ENCODE measurements around the gene GDI1.

Gene GDI1

DNA sequence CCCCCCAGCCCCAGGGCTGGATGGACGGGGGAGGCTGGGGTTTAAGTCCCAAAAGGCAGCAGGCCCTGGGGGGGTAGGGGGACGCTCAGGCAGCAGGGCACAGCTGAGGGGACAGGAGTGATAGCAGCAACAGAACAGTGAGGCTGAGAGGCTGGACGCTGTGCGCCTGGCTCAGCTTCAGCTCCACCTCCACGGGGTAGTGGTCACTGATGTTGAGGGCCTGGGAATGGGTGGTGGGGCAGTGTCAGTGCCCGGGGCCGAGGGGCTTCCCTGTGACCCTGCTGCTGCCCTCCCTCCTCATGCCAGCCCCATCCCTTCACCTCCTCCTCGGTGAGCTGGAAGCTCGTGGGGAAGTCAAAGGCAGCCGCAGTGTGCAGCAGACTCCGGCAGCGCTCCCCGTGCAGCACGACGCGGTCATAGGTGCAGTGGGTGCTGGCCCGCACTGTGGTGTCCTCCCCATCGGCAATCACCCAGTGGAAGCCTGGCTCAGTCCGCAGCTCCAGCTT lies 34.3 kb upstream of the GDI1 start:
- TF ChIP-seq PPARA (CRISPR knock-in tag; IDR thresholded peaks at IDR 0.05; ENCODE audit: borderline replicate concordance) (no peak), TCF4 (CRISPR knock-in tag; IDR thresholded peaks at IDR 0.05; ENCODE audit: borderline replicate concordance) (no peak), ESRRG (CRISPR knock-in tag; IDR thresholded peaks at IDR 0.05) (no peak), OSR1 (CRISPR knock-in tag; IDR thresholded peaks at IDR 0.05) (no peak), ISL1 (CRISPR knock-in tag; IDR thresholded peaks at IDR 0.05) (no peak), SNAI2 (CRISPR knock-in tag; IDR thresholded peaks at IDR 0.05) (no peak), ZFP30 (CRISPR knock-in tag; IDR thresholded peaks at IDR 0.05) (no peak), ZNF70 (CRISPR knock-in tag; IDR thresholded peaks at IDR 0.05) (no peak), ZNF565 (CRISPR knock-in tag; conservative IDR thresholded peaks at IDR 0.05; ENCODE audit: low read depth) (no peak), GLIS3 (CRISPR knock-in tag; IDR thresholded peaks at IDR 0.05) (no peak), ZFP3 (CRISPR knock-in tag; IDR thresholded peaks at IDR 0.05) (no peak)
- TF ChIP-seq, protein P1, sequence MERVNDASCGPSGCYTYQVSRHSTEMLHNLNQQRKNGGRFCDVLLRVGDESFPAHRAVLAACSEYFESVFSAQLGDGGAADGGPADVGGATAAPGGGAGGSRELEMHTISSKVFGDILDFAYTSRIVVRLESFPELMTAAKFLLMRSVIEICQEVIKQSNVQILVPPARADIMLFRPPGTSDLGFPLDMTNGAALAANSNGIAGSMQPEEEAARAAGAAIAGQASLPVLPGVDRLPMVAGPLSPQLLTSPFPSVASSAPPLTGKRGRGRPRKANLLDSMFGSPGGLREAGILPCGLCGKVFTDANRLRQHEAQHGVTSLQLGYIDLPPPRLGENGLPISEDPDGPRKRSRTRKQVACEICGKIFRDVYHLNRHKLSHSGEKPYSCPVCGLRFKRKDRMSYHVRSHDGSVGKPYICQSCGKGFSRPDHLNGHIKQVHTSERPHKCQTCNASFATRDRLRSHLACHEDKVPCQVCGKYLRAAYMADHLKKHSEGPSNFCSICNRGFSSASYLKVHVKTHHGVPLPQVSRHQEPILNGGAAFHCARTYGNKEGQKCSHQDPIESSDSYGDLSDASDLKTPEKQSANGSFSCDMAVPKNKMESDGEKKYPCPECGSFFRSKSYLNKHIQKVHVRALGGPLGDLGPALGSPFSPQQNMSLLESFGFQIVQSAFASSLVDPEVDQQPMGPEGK (CRISPR knock-in tag; IDR thresholded peaks at IDR 0.05; ENCODE audit: borderline replicate concordance), result no peak
- TF ChIP-seq, protein P2, sequence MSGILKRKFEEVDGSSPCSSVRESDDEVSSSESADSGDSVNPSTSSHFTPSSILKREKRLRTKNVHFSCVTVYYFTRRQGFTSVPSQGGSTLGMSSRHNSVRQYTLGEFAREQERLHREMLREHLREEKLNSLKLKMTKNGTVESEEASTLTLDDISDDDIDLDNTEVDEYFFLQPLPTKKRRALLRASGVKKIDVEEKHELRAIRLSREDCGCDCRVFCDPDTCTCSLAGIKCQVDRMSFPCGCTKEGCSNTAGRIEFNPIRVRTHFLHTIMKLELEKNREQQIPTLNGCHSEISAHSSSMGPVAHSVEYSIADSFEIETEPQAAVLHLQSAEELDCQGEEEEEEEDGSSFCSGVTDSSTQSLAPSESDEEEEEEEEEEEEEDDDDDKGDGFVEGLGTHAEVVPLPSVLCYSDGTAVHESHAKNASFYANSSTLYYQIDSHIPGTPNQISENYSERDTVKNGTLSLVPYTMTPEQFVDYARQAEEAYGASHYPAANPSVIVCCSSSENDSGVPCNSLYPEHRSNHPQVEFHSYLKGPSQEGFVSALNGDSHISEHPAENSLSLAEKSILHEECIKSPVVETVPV (CRISPR knock-in tag; IDR thresholded peaks at IDR 0.05), result no peak
- TF ChIP-seq, protein P3, sequence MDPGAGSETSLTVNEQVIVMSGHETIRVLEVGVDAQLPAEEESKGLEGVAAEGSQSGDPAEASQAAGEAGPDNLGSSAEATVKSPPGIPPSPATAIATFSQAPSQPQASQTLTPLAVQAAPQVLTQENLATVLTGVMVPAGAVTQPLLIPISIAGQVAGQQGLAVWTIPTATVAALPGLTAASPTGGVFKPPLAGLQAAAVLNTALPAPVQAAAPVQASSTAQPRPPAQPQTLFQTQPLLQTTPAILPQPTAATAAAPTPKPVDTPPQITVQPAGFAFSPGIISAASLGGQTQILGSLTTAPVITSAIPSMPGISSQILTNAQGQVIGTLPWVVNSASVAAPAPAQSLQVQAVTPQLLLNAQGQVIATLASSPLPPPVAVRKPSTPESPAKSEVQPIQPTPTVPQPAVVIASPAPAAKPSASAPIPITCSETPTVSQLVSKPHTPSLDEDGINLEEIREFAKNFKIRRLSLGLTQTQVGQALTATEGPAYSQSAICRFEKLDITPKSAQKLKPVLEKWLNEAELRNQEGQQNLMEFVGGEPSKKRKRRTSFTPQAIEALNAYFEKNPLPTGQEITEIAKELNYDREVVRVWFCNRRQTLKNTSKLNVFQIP (CRISPR knock-in tag; IDR thresholded peaks at IDR 0.05; ENCODE audit: borderline replicate concordance, low read depth), result no peak
- TF ChIP-seq, protein P4, sequence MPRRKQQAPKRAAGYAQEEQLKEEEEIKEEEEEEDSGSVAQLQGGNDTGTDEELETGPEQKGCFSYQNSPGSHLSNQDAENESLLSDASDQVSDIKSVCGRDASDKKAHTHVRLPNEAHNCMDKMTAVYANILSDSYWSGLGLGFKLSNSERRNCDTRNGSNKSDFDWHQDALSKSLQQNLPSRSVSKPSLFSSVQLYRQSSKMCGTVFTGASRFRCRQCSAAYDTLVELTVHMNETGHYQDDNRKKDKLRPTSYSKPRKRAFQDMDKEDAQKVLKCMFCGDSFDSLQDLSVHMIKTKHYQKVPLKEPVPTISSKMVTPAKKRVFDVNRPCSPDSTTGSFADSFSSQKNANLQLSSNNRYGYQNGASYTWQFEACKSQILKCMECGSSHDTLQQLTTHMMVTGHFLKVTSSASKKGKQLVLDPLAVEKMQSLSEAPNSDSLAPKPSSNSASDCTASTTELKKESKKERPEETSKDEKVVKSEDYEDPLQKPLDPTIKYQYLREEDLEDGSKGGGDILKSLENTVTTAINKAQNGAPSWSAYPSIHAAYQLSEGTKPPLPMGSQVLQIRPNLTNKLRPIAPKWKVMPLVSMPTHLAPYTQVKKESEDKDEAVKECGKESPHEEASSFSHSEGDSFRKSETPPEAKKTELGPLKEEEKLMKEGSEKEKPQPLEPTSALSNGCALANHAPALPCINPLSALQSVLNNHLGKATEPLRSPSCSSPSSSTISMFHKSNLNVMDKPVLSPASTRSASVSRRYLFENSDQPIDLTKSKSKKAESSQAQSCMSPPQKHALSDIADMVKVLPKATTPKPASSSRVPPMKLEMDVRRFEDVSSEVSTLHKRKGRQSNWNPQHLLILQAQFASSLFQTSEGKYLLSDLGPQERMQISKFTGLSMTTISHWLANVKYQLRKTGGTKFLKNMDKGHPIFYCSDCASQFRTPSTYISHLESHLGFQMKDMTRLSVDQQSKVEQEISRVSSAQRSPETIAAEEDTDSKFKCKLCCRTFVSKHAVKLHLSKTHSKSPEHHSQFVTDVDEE (CRISPR knock-in tag; IDR thresholded peaks at IDR 0.05), result no peak
- peak; percentile 29 for ATAC-seq

DNA sequence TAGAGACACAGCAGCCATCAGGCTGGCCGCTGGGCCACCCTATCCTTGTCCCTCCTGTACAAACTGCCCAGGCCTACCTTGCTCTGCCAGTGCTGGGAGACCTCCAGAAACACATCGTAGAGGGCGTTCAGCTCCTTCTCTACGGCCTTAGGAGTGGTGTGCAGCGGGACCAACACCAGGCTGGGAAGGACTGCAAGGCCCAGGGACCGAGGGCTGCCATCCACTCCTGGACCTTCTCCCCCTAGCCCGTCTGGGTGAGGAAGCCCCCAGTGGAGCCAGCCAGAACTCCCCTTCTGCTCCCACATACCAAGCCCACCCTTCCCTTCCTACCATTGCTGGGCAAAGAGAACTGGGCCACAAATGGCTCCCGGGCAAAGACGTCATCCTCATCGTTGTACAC lies 33.8 kb upstream of the GDI1 start:
- TF ChIP-seq, protein P1 (CRISPR knock-in tag; IDR thresholded peaks at IDR 0.05; ENCODE audit: borderline replicate concordance), result no peak
- TF ChIP-seq ARNTL (CRISPR knock-in tag; IDR thresholded peaks at IDR 0.05; ENCODE audit: borderline replicate concordance, low read depth) (no peak), TOX (CRISPR knock-in tag; IDR thresholded peaks at IDR 0.05; ENCODE audit: borderline replicate concordance) (no peak), ZFP3 (CRISPR knock-in tag; IDR thresholded peaks at IDR 0.05) (no peak), BACH2 (CRISPR knock-in tag; IDR thresholded peaks at IDR 0.05; ENCODE audit: borderline replicate concordance) (no peak), GLIS3 (CRISPR knock-in tag; IDR thresholded peaks at IDR 0.05) (no peak), CSDC2 (CRISPR knock-in tag; IDR thresholded peaks at IDR 0.05) (no peak), ISL1 (CRISPR knock-in tag; IDR thresholded peaks at IDR 0.05) (no peak), ZNF565 (CRISPR knock-in tag; conservative IDR thresholded peaks at IDR 0.05; ENCODE audit: low read depth) (no peak), PPARA (CRISPR knock-in tag; IDR thresholded peaks at IDR 0.05; ENCODE audit: borderline replicate concordance) (no peak), ZNF8 (CRISPR knock-in tag; IDR thresholded peaks at IDR 0.05) (no peak), ESRRG (CRISPR knock-in tag; IDR thresholded peaks at IDR 0.05) (no peak), TCF4 (CRISPR knock-in tag; IDR thresholded peaks at IDR 0.05; ENCODE audit: borderline replicate concordance) (no peak), SNAI2 (CRISPR knock-in tag; IDR thresholded peaks at IDR 0.05) (no peak), ZNF70 (CRISPR knock-in tag; IDR thresholded peaks at IDR 0.05) (no peak), ZC3H10 (CRISPR knock-in tag; IDR thresholded peaks at IDR 0.05) (no peak), RARB (CRISPR knock-in tag; IDR thresholded peaks at IDR 0.05) (no peak), ZFP30 (CRISPR knock-in tag; IDR thresholded peaks at IDR 0.05) (no peak)
- TF ChIP-seq, protein P5, sequence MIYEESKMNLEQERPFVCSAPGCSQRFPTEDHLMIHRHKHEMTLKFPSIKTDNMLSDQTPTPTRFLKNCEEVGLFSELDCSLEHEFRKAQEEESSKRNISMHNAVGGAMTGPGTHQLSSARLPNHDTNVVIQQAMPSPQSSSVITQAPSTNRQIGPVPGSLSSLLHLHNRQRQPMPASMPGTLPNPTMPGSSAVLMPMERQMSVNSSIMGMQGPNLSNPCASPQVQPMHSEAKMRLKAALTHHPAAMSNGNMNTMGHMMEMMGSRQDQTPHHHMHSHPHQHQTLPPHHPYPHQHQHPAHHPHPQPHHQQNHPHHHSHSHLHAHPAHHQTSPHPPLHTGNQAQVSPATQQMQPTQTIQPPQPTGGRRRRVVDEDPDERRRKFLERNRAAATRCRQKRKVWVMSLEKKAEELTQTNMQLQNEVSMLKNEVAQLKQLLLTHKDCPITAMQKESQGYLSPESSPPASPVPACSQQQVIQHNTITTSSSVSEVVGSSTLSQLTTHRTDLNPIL (CRISPR knock-in tag; IDR thresholded peaks at IDR 0.05; ENCODE audit: low read depth), result no peak
- TF ChIP-seq, protein P3 (CRISPR knock-in tag; IDR thresholded peaks at IDR 0.05; ENCODE audit: borderline replicate concordance, low read depth), result no peak
- no peak; the same call in none of the 3 replicates for ATAC-seq

All from SK-N-SH treated with all-trans-retinoic acid at 6 μM for 48 hours (cell line).